Measurements from ENCODE around the gene GAS7.
A peak's percentile ranks its signal among the peaks of the same experiment; 100 is the strongest.

Gene GAS7

DNA sequence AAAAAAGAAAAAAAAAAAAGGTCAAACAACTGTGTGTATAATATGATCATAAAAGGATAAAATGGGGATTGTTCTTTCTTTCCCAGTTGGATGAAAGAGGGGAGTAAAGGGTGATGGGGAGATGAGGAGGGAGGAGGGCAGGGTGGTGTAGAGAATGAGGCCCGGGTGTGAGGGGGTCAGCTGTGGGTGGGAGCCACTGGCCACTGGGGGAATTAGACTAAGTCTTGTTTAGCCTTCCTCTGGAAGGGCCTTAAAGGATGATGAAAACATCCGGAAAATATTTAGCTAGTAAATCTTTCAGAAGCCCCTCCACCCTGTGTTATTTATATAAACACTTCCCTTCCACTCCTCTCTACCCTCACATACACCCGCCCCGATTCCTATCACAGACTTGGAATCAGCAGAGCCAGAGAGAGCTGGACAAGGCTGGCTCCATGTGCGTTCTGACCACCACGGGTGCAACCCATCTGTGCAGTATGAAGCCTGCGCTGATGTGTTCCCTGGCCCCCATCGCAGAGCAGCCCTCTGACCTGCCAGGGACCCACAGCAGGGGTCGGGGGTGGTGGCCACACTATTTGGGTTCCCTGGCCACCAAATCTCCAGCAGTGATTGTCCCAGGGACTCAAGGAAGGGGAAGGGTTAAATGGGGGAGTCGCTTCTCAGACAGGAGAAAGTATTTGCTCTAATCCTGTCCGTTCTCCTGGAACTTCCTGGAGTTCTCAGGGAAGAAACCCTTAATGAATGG lies 72.7 kb downstream of the GAS7 start:
- no peak for TF ChIP-seq CTCF (IDR thresholded peaks at IDR 0.05; ENCODE audit: low read depth, low read length)
- no peak overlapping the region for H3K4me3 ChIP-seq (replicated peaks in 1 of 2; ENCODE audit: low read depth in 2 of 2, low read length in 2 of 2)
- DNase-seq (ENCODE audit: low read depth in 2 of 2), result peak in 1 of 2 donors; percentile 41

DNA sequence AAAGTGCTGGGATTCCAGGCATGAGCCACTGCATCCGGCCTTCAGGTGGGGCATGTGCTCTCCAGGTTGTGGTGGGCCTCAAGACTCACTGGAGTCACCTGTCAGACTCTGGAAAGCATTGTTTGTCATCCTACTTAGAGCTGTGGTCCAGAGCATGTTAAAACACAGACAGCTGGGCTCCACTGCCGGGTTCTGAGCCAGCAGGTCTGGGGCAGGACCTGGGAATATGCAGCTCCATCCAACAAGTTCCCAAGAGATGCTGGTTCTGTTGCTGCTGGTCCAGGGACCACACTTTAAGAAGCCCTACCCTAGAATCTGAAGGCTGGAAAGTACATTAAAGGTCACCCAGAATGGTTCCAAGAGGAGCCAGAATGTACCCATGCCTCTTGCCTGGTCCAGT lies 75.3 kb downstream of the GAS7 start:
- TF ChIP-seq CTCF (IDR thresholded peaks at IDR 0.05; ENCODE audit: low read depth, low read length), result no peak
- DNase-seq (ENCODE audit: low read depth in 2 of 2), result no peak

GRCh38 chr17:10121971-10122707 lies 76.3 kb downstream of the GAS7 start:
- DNase-seq (ENCODE audit: low read depth in 2 of 2), result peak in 1 of 2 donors; percentile 45
- TF ChIP-seq CTCF (IDR thresholded peaks at IDR 0.05; ENCODE audit: low read depth, low read length), result no peak
- no peak overlapping the region for H3K4me3 ChIP-seq (replicated peaks in 1 of 2; ENCODE audit: low read depth in 2 of 2, low read length in 2 of 2)

More for the DNA sequence above, 75.3 kb downstream of the GAS7 start:
- H3K4me3 ChIP-seq (replicated peaks in 1 of 2; ENCODE audit: low read depth in 2 of 2, low read length in 2 of 2), result no peak overlapping the region

- DNase-seq (ENCODE audit: low read depth in 2 of 2), result no peak
- H3K4me3 ChIP-seq (replicated peaks in 1 of 2; ENCODE audit: low read depth in 2 of 2, low read length in 2 of 2), result no peak overlapping the region
- TF ChIP-seq CTCF (IDR thresholded peaks at IDR 0.05; ENCODE audit: low read depth, low read length), result no peak
Measured at GRCh38 chr17:10120749-10121148, 77.7 kb downstream of the GAS7 start.

GRCh38 chr17:10120109-10120485 lies 78.3 kb downstream of the GAS7 start:
- no peak overlapping the region for H3K4me3 ChIP-seq (replicated peaks in 1 of 2; ENCODE audit: low read depth in 2 of 2, low read length in 2 of 2)
- DNase-seq (ENCODE audit: low read depth in 2 of 2), result no peak
- no peak for TF ChIP-seq CTCF (IDR thresholded peaks at IDR 0.05; ENCODE audit: low read depth, low read length)

DNA sequence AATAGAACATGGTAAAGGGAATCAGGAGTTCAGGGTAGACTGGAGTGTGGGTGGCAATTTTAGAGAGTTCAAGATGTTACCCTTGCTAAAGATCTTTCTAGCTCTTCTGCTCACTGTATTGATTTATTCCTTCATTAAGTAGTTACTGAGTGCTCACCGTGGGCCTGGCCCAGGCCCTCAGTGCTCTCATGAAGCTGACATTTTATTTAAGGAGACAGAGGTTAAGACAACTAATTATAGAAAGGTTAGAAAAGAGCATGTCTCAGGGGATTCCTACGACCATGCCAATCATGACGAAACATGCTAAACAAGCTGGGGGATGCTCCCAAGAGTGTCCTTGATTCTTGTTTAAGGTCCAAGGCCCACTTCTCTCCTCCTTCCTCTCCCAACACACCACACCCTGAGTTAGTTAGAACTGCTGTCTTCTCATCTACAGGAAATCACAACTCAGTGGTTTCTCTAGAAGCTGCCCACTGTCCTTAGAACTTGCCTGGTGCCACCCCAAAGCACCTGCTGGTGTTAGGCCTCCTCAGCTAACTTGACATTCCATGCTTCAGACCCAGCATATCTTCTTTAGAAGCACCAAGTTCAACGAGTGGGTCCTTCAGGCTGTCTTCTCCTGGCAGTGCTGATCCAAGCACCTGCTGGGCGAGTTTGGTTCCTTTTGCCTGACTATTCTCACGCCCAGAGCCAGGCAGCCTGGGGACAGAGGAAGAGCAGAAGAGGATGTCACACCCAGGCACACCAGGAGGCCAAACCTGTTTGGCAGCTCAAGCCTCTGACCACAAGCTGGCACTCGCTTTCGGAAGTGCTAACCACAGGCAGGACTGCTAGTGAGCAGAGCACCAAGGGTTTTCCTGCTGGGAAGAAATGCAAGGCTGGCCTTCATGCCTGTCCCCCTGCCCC lies 79.0 kb downstream of the GAS7 start:
- no peak for TF ChIP-seq CTCF (IDR thresholded peaks at IDR 0.05; ENCODE audit: low read depth, low read length)
- no peak for DNase-seq (ENCODE audit: low read depth in 2 of 2)
- no peak overlapping the region for H3K4me3 ChIP-seq (replicated peaks in 1 of 2; ENCODE audit: low read depth in 2 of 2, low read length in 2 of 2)
